NCI-H1930 (cell line): ENCODE data around the gene PAPOLG.
"Not testable (repeated sequence)": the region's sequence is repeated elsewhere in the genome, so short reads cannot be mapped to it uniquely, and the experiment has no call there.

Source experiments
- DNase-seq, 2 experiments: peaks; one replicate each; lab custom pipeline; 2025; lab: John Stamatoyannopoulos, UW

PAPOLG gene

GRCh38 chr2:60823694-60824305 is 67.7 kb downstream of the PAPOLG start:
- DNase-seq = no peak

- no peak for DNase-seq
Measured at GRCh38 chr2:60825666-60826065, 69.6 kb downstream of the PAPOLG start.

- no peak for DNase-seq
Measured at GRCh38 chr2:60826111-60826510, 70.0 kb downstream of the PAPOLG start.

GRCh38 chr2:60826860-60827259 is 70.8 kb downstream of the PAPOLG start:
- not testable (repeated sequence) for DNase-seq

- DNase-seq = no peak
Measured at GRCh38 chr2:60827369-60827768, 71.3 kb downstream of the PAPOLG start.

DNA sequence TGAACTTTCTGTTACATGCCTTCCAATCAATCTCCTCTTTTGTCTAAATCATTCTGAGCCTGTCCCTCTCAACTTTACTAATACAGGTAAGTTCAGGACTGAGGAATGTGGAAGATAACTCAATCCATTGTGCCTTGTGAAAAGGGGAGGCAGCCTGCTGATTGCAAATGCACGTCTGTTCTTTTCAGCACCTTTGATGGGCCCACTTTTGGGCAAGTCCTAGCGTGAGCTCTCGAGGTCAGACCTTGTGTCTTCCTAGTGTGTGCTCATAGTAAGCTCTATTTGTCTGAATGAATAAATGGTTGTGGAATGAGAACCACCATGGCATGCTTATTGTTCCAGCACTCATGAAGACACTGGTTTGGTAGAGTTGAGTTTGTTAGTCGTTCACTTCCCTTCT is 74.9 kb downstream of the PAPOLG start:
- no peak for DNase-seq

DNA sequence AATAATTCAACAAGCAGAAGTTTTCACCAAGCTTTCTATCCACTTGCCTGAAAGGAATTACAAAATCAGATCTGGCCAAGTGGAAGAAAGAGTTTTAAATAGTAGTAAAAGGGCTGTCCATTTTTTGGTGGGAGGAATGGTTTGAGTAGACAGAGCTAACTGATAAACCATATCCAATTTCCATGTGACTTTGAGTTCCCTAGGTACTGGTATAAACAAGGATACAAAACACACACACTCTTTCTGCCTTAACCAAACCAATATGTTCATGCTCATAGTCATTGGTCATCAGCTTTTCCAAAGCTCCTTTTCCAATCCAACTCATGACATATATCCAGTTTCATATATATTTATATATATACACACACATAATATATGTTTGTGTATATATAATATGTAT is 75.9 kb downstream of the PAPOLG start:
- DNase-seq = no peak

DNA sequence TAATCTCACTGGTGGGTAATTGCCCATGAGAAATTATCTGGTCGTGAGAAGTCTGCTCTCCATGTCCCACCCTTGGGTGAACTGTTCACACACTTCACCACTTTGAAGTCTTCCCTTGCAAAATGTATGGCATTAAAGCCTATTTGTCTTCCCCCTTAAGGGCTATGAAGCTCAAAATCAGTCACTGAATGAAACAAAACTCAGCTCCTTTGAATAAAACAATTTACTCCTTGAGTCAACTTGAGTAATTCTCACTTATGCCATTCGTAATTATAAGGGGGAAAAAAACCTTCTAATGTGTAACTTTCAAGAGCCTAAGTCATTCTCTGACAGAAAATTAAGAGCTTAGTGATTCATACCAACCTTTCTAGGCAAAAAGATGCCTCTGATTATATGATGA is 76.6 kb downstream of the PAPOLG start:
- DNase-seq = no peak

DNA sequence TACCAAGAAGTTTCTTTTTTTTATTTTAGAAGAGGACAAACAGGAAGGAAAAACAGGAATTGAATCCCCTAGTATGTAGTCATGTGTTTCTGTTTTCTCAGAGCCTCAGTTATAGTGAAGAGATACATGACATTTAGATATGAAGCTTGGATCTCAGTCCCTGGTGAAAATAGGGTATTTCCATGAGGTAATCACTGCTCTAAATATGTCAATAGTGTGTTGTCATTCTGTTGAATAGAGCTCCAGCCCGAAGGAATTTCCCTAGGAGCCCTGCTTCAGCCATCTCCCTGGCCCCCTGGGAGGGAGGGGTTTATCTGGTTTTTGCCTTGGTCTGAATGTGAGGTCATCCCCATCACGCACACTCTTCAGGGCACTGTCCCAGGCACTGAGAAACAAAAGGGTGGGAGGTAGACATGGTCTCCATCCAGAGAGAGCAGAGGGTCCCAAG is 78.2 kb downstream of the PAPOLG start:
- DNase-seq = no peak

- DNase-seq = no peak
Measured at GRCh38 chr2:60836491-60836890, 80.4 kb downstream of the PAPOLG start.

- no peak for DNase-seq
Measured at GRCh38 chr2:60837123-60837522, 81.1 kb downstream of the PAPOLG start.

GRCh38 chr2:60838481-60838880 is 82.4 kb downstream of the PAPOLG start:
- no peak for DNase-seq

DNA sequence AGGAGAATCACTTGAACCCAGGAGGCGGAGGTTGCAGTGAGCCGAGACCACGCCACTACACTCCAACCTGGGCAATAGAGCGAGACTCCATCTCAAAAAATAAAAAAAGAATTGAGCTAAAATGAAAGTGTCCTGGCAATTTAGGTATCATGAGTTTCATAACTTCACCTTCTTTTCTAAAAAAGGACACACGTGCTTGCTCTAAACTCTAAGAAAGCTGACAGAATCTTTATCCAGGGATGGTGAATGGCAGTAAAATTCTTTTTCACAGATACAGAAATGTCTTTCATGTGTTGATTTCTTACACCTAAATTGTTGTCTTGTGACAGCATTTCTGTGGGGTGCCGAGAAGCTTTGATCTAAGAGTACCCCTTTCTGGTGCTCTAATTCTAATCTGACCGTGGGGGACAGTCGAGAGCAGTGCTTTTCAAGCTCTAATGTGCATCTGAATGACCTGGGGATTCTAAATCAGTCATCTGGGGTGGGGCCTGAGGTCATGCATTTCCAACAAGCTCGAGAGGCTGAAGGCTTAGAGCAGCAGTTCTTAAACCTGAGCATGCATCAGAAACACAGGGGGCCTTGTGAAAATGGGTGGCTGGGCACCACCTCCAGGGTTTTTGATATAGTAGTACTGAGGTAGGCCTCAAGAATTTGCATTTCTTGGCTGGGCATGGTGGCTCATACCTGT is 83.2 kb downstream of the PAPOLG start:
- no peak for DNase-seq

- DNase-seq = no peak
Measured at GRCh38 chr2:60840880-60841279, 84.8 kb downstream of the PAPOLG start.

- DNase-seq = no peak
Measured at GRCh38 chr2:60843006-60843405, 86.9 kb downstream of the PAPOLG start.

DNA sequence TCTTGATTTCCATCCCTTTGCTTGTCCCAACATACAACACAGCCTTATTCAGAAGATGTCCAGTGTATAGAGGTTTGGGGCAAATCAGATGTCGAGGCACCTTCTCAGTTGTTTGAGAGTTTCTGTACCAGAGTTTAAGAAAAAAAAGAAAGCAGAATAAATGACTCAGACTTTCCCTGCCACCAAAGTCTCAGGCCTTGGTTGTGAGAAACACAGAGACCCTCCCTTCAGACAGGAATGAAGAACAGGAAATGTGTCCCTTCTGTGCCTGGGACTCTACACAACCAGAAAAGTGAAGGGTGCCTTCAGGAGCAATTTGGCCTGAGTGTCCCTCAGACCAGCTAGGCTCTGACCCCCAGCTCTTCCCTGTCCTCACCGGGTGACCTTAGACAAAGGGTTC is 88.0 kb downstream of the PAPOLG start:
- DNase-seq = no peak

- DNase-seq = no peak
Measured at GRCh38 chr2:60847854-60848253, 91.8 kb downstream of the PAPOLG start.
